GM18505 (cell line): ENCODE data around the gene DNPEP.
A peak's percentile ranks its signal among the peaks of the same experiment; 100 is the strongest.
"Not testable (repeated sequence)": the region's sequence is repeated elsewhere in the genome, so short reads cannot be mapped to it uniquely, and the experiment has no call there.

Experiments
- ATAC-seq: cut with Tn5 transposase; IDR thresholded peaks from one replicate; pipeline ENCODE4 v1.9.1; 2021; ENCODE audit not compliant: unreplicated experiment
- POLR2A ChIP-seq: IDR thresholded peaks from 4 replicates; pipeline ENCODE4 v1.6.1; 2011; ENCODE audit warnings: borderline replicate concordance; ENCODE audit not compliant: insufficient read depth, insufficient read length; ENCODE audit errors: extremely low read depth

DNPEP gene

GRCh38 chr2:219400562-219400961, 12.8 kb upstream of the DNPEP start:
- no peak for TF ChIP-seq POLR2A
- ATAC-seq, result no peak

- ATAC-seq, result no peak
- TF ChIP-seq POLR2A, result no peak
Measured at GRCh38 chr2:219399716-219400478, 12.2 kb upstream of the DNPEP start.

GRCh38 chr2:219398721-219399363, 11.1 kb upstream of the DNPEP start:
- no peak for ATAC-seq
- TF ChIP-seq POLR2A, result no peak

DNA sequence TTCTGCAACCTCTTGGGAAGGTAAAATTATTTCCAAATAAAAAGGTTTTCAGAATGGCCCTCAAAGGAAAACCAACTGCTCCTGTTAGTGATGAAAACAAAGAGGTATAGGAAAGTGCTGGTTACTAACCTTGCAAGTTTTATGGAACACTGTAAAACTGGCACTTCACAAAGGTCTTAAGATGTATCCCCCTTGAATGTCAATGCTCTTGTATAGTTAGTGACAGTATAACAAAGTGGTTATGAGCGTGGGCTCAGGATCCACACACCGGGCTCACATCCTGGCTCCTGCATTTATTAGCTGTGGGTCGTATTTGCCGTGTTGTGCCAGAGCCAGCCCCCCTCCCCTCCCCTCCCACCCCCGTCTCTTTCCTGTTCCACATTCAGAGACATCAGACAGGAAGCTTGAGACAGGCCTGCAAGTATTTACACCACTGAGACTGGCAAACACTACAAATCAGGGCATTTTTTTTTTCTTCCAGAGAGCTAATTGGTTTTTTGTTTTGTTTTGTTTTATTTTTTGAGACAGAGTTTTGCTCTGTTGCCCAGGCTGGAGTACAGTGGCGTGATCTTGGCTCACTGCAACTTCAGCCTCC, 9.2 kb upstream of the DNPEP start:
- TF ChIP-seq POLR2A, result no peak
- no peak for ATAC-seq

- ATAC-seq, result no peak
- no peak for TF ChIP-seq POLR2A
Measured at GRCh38 chr2:219395609-219396008, 7.9 kb upstream of the DNPEP start.

DNA sequence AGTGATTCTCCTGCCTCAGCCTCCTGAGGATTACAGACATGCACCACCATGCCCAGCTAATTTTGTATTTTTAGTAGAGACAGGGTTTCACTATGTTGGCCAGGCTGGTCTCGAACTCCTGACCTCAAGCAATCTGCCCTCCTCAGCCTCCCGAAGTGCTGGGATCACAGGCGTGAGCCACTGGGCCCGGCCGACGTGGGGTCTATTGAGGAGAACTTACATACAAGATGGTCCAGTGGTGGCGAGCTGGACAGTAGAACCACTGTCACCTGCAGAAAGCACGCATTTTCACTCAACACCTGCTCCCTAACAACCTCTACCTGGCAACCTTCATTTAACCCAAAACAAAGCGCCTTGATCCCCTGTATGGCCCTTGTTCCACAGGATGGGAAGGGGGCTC, 7.3 kb upstream of the DNPEP start:
- ATAC-seq, result not testable (repeated sequence)

- ATAC-seq, result no peak
- no peak for TF ChIP-seq POLR2A
Measured at GRCh38 chr2:219392754-219393153, 5.0 kb upstream of the DNPEP start.

GRCh38 chr2:219388907-219389156, 1.1 kb upstream of the DNPEP start:
- ATAC-seq, result no peak
- TF ChIP-seq POLR2A, result no peak

DNA sequence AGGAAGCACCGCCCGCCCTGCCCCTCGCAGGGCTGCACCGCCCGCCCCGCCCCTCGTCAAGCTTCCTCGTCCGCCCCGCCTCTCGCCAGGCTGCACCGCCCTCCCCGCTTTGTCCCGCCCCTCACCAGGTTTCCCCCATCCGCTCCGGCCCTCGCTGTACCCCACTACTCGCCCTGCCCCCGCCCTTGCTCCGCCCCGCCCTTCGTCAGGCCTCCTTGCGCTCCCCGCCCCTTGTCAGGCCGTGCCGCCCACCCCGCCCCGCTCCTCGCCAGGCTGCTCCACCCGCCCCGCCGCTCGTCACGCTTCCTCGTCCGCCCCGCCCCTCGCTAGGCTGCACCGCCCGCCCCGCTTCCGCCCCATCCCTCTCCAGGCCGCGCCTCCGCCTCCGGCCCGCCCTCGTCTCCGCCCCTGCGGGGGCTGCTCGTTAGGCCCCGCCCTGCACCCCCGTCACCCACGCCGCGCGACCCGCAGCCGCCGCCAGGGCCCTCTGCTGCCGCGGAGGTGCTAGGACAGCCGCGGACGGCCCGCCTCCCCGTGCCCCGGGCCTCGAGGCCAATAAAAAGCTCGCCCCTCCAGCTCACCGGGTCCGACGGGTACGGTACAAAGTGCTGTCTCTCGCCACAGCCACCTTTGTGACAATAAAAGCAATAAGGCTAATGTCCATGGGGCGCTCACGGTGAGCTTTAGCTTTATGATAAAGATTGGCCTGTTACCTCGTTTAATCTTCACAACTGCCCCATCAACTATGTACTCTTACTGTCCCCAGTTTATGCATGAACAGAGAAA, 602 bp upstream of the DNPEP start:
- ATAC-seq, result peak; percentile 79
- TF ChIP-seq POLR2A, result no peak

- no peak for ATAC-seq
- TF ChIP-seq POLR2A, result no peak
Measured at GRCh38 chr2:219386532-219387280, 1.0 kb downstream of the DNPEP start.

DNA sequence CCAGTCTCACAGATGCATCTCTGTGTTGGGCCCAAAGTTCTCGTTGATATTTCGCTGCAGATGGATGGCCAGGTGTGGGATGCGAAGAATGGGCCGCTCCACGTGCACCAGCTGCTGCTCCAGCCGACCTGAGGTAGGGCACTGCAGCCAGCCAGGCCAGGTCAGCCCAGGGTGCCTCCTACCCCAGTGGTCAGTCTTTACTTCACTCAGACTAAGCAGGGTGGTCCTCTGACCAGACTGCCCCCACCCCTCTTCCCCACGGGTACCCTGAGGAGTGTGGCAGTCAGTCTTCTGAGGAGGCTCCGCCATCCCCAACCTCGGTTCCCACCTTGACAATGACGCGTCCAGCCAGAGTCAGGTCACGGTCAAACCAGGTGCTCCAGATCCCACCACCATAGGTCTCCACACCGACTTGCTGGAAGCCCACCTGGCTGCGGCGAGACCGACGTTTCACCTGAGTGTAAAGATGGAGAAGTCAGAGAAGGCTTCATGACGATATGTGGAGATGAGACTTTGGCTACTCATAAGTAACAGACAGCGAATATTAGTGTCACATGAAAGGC, 1.7 kb downstream of the DNPEP start:
- ATAC-seq, result no peak
- TF ChIP-seq POLR2A, result no peak

GRCh38 chr2:219384859-219385258, 2.9 kb downstream of the DNPEP start:
- no peak for TF ChIP-seq POLR2A
- no peak for ATAC-seq
